Choroid plexus epithelial cell (primary cell): ENCODE data around the gene ALDH8A1.
A peak's percentile ranks its signal among the peaks of the same experiment; 100 is the strongest.

Experiments used
- DNase-seq: peaks from one replicate; pipeline ENCODE4 v3.0.0-alpha.2; 2010; ENCODE audit warnings: low read depth
- H3K4me3 ChIP-seq: 2 replicates; pipeline ENCODE4 v1.5.1; 2011; ENCODE audit warnings: low read depth, mild to moderate bottlenecking, control low read depth, low read length, moderate library complexity
- TF ChIP-seq, protein P1 (sequence below): conservative IDR thresholded peaks from 2 replicates; pipeline ENCODE4 v1.5.1; 2011; ENCODE audit warnings: low read depth, mild to moderate bottlenecking, control low read depth, inconsistent platforms, low read length, moderate library complexity

The ALDH8A1 gene

DNA sequence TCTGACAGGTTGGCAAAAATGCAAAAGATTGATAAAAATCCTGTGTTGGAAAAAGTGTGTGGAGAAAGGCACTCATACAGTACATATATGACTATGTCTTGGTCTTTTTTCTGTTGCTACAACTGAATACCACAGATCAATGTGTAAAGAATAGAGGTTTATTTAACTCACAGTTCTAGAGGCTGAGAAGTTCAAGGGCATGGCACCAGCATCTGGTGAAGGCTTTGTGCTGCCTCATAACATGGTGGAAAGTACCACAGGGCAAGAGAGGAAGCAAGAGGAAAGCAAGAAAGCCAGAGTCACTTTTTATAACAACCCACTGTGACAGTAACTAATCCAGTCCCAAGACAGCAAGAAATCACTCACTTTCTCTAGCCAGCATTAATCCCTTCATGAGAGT is 57.5 kb downstream of the ALDH8A1 start:
- TF ChIP-seq, protein P1, sequence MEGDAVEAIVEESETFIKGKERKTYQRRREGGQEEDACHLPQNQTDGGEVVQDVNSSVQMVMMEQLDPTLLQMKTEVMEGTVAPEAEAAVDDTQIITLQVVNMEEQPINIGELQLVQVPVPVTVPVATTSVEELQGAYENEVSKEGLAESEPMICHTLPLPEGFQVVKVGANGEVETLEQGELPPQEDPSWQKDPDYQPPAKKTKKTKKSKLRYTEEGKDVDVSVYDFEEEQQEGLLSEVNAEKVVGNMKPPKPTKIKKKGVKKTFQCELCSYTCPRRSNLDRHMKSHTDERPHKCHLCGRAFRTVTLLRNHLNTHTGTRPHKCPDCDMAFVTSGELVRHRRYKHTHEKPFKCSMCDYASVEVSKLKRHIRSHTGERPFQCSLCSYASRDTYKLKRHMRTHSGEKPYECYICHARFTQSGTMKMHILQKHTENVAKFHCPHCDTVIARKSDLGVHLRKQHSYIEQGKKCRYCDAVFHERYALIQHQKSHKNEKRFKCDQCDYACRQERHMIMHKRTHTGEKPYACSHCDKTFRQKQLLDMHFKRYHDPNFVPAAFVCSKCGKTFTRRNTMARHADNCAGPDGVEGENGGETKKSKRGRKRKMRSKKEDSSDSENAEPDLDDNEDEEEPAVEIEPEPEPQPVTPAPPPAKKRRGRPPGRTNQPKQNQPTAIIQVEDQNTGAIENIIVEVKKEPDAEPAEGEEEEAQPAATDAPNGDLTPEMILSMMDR: no peak
- H3K4me3 ChIP-seq: no peak overlapping the region
- DNase-seq: no peak

DNA sequence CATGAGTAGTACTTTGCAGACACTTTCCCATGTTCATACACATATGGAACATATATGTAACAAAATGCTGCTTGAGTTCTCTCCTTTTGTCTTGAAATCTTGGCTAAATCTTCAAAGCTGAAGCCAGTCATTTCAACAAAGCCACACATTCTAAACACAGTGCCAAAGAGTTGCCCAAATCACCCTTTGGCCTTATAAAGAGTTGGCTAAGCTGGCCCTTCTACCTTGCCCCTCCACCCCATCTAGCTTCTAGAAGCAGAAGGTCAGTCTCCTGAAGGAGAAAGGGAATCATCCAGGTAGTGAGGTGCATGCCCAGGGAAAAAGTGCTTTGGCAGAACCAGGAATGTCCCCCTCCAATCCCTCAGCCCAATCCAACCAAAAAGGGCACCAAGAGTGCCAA is 58.3 kb downstream of the ALDH8A1 start:
- no peak overlapping the region for H3K4me3 ChIP-seq
- TF ChIP-seq, protein P1: no peak
- DNase-seq: no peak

DNA sequence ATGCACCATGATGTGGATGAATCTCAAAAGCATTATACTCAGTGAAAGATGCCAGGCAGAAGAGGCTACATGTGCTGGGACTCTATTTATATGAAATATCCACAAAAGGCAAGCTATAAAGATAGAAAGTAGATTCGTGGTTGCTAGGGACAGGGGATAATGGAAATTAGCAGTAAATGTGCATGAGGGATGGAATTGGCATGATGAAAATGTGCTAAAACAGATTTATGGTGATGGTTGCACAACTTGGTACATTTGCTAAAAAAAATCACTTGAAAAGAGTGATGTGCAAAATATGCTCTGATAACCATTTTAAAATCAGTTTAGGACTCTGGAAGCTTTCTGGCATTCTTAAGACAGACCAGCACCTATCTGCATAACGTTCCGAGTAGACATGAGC is 61.6 kb downstream of the ALDH8A1 start:
- DNase-seq: no peak
- TF ChIP-seq, protein P1: no peak
- no peak overlapping the region for H3K4me3 ChIP-seq

DNA sequence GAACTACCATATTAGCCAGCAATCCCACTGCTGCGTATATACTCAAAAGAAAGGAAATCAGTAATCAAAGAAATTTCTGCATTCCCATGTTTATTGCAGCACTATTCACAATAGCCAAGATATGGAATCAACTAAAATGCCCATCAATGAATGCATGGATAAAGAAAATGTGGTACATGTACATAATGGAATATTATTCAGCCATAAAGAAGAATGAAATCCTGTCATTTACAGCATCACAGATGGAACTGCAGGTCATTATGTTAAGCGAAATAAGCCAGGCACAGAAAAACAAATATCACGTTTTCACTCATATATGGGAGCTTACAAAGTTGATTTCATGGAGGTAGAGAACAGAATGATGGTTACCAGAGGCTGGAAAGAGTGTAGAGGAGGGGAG is 65.1 kb downstream of the ALDH8A1 start:
- no peak overlapping the region for H3K4me3 ChIP-seq
- DNase-seq: no peak
- TF ChIP-seq, protein P1: no peak

DNA sequence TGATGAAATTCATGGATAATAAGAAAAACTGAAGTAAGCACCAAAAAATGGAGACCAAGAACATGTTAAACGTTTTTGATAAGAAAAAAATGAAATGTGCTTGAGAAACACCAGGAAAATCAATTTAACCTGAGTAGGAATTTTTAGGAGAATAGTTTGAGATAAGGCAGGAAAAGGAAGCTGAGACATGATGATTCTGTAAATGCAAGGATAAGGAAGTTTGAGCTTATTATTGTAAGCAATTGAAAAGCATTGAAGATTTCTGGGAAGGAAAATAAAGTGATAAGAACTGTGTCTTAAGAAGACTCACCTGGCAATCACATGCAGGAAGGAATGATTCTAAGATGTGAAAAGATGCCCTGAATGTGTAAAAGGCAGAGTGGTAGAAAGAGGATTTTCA is 66.6 kb downstream of the ALDH8A1 start:
- DNase-seq: no peak
- TF ChIP-seq, protein P1: no peak
- no peak overlapping the region for H3K4me3 ChIP-seq

DNA sequence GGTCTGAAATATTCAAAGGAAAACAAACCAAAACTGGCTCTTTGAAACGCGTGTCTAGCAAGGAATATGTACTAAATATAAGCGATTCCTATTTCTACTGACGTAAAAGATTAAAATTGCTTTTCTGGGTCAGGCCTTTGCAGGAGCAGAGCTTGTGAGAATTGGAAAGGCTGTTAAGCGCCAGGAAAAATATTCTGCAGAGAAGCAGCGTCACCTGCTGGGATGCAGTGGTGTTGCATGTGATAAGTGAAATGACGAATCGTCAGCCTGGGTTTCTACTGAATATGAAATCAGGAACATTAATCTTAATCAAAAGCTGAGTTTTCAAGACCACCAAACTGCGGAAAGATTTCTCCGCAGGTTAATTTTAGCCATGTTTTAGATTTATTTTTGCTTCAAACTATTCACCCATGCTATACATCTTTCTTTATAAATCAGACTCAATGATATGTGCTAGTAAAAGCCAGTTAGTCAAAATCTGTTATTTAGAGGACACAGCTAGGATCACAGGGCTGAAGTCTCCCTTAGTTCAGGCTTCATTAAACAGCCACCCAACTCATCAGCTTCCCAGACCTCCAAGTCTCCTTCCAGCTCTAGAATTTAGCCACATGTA is 67.4 kb downstream of the ALDH8A1 start:
- peak; percentile 86 for DNase-seq
- TF ChIP-seq, protein P1: peak; percentile 91
- H3K4me3 ChIP-seq: no peak overlapping the region

DNA sequence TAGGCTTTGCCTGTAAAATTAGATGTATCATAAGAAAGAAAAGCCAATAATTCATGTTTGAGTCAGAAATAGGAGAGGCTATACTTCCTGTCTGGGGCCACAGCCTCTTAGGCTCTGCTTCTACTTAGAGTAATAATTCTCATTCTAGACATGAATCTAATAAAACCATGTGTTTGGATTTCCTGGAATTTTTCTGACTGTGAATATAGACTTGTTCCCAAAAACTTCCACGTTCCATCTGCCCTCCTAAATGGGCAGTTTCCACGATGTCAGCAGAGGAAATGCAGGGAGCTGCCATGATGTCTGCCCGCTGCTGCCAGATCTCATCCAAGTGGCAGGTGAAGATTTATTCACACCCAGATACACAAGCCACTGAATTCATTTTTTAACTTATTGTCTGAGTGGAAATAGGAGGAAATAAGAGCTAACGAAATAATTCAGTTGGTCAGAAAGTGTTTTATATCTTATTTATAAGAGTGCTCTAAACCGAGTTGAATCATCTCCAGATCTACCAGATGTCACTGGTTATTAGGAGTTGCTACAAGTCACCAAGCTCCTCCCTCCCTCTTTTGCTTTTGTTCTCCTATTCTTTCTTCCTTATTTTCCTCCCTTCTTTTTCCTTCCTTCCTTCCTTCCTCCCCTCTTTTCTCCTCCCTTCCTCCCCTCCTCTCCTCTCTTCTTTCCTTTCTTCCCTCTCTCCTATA is 69.3 kb downstream of the ALDH8A1 start:
- TF ChIP-seq, protein P1: no peak
- no peak for DNase-seq
- no peak overlapping the region for H3K4me3 ChIP-seq
